Measurements from ENCODE around the gene PRR3.

GRCh38 chr6:30599625-30600324, 42.7 kb downstream of the PRR3 start:
- TF ChIP-seq CTCF (IDR thresholded peaks at IDR 0.05) (no peak), POLR2A (IDR thresholded peaks at IDR 0.05) (no peak)

Measured in heart left ventricle (tissue), 13 donors.